Small intestine (tissue), 7 donors: ENCODE data around the gene S100A6. TPM values are rescaled to one million over a fixed set of nuclear protein-coding genes. Genes with fewer than 3 reads are reported as not detected.

Experiments used
- DNase-seq, 2 donors: peaks; one replicate each; pipeline versions ENCODE4 v3.0.0 to v3.0.0-alpha.2; 2013
- FAIRE-seq: peaks from 2 replicates; lab custom pipeline; 2012; peaks lifted over from hg19 to GRCh38; lab: Jason Lieb, UNC
- H3K27ac ChIP-seq, 3 donors: one replicate each; pipeline ENCODE4 v1.5.1; 2013; ENCODE audit warnings: low read length in 2 of 3, mild to moderate bottlenecking in 2 of 3, control low read depth in 1 of 3, inconsistent platforms in 1 of 3, low read depth in 1 of 3, moderate library complexity in 1 of 3
- H3K27me3 ChIP-seq, 3 donors: one replicate each; pipeline ENCODE4 v1.6.1; 2013; ENCODE audit warnings: low read length in 3 of 3, inconsistent platforms in 1 of 3; ENCODE audit not compliant: control insufficient read depth in 3 of 3, insufficient read depth in 3 of 3
- H3K36me3 ChIP-seq, 3 donors: one replicate each; pipeline ENCODE4 v1.6.1; 2013; ENCODE audit warnings: low read length in 3 of 3, inconsistent platforms in 1 of 3, low read depth in 1 of 3, mild to moderate bottlenecking in 1 of 3, moderate library complexity in 1 of 3; ENCODE audit not compliant: control insufficient read depth in 3 of 3, insufficient read depth in 2 of 3
- H3K4me1 ChIP-seq, 3 donors: one replicate each; pipeline ENCODE4 v1.6.1; 2013; ENCODE audit warnings: low read length in 2 of 3, inconsistent platforms in 1 of 3, low read depth in 1 of 3, mild to moderate bottlenecking in 1 of 3, moderate library complexity in 1 of 3; ENCODE audit not compliant: control insufficient read depth in 3 of 3, insufficient read depth in 2 of 3
- H3K4me3 ChIP-seq, 3 donors: one replicate each; pipeline ENCODE4 v1.5.1; 2013; ENCODE audit warnings: low read length in 3 of 3, control low read depth in 1 of 3, inconsistent platforms in 1 of 3, low read depth in 1 of 3, mild to moderate bottlenecking in 1 of 3, moderate library complexity in 1 of 3
- H3K9me3 ChIP-seq, 2 donors: one replicate each; pipeline ENCODE4 v1.6.1; 2013; ENCODE audit warnings: low read depth in 1 of 2, low read length in 1 of 2; ENCODE audit not compliant: control insufficient read depth in 2 of 2, insufficient read depth in 1 of 2
- WGBS, 3 donors: extraction: QIAGEN DNeasy Blood & Tissue Kit; methylation state at CpG; one replicate each; pipeline ENCODE4 v1.1.7; 2013; 5-methylcytosine and 5-hydroxymethylcytosine counted together
- polyA plus RNA-seq, 4 donors: library from polyadenylated mRNA; stranded (reverse) in 3 of 4; unstranded in 1 of 4; fragments of 200-250 nt in 3 of 4; fragments of 120-200 nt in 1 of 4; gene quantifications; one replicate each; pipeline versions ENCODE4 v1.2.1 to v1.2.3, GENCODE V29; 2013
- donor health status: healthy with polysubstance abuse.
- donor health status: control.
- donor health status: control.
- donor health status: Bipolar disorder and iron deficiency.
- donor health status: healthy.

Gene S100A6
- polyA plus RNA-seq, 4 donors, result 313 to 4,929 (median 1,988) TPM

DNA sequence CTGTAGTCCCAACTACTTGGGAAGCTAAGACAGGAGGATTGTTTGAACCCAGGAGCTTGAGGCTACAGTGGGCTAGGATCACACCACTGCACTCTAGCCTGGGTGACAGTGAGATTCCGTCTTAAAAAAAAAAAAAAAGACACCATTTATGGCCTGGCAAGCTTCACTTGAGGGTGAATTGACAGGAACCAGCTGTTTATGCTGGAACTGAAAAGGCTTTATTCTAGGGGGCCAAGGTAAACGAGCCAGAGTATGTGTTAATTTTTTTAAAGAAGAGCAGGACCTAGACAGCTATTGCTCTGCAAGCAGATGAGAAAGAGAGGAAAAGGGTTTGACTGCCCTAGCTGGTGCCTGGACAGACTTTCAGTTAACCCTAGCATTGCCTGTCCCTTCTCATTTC is 37.0 kb downstream of the S100A6 start:
- no peaks in the 10 kb centered on the region for H3K9me3 ChIP-seq
- DNase-seq (no peak), FAIRE-seq (no peak)
- no peaks in the 10 kb centered on the region for H3K27me3 ChIP-seq
- WGBS, 3 donors, result 3 to 15% (median 7%) methylated on average over 2 of the region's 2 CpGs
- H3K36me3 ChIP-seq, result no peaks in the 10 kb centered on the region
- peaks cover 0 to 2% (median 0%) of the 10 kb centered on the region in 3 donors for H3K4me1 ChIP-seq
- no peak overlapping the region for H3K27ac ChIP-seq
- no peak overlapping the region for H3K4me3 ChIP-seq

DNA sequence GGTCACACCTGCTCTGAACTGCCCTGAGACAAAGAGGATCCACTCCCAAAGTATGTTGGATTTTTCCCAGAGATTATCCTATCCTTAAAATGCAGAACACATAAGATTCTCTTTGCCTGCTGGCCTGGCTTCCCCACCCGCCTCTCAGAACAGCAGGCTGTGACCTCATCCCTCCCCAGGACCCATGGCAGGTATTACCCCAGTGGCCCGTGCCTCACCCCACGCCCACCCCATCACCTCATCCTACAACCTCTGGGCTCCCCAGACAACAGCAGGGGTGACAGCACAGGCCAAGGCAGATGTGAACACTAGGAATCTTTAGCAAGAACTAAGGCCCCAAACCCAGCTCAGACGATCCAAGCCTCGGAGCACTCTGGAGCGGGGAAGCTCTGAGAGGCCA is 40.3 kb downstream of the S100A6 start:
- no peaks in the 10 kb centered on the region for H3K9me3 ChIP-seq
- no peak for FAIRE-seq
- no peak overlapping the region for H3K27ac ChIP-seq
- no peak overlapping the region for H3K4me3 ChIP-seq
- H3K4me1 ChIP-seq, result peaks cover 0 to 2% (median 0%) of the 10 kb centered on the region in 3 donors
- 61 to 66% (median 62%) methylated on average over 6 of the region's 6 CpGs for WGBS, 3 donors
- no peaks in the 10 kb centered on the region for H3K36me3 ChIP-seq
- H3K27me3 ChIP-seq, result no peaks in the 10 kb centered on the region
- no peak for DNase-seq

DNA sequence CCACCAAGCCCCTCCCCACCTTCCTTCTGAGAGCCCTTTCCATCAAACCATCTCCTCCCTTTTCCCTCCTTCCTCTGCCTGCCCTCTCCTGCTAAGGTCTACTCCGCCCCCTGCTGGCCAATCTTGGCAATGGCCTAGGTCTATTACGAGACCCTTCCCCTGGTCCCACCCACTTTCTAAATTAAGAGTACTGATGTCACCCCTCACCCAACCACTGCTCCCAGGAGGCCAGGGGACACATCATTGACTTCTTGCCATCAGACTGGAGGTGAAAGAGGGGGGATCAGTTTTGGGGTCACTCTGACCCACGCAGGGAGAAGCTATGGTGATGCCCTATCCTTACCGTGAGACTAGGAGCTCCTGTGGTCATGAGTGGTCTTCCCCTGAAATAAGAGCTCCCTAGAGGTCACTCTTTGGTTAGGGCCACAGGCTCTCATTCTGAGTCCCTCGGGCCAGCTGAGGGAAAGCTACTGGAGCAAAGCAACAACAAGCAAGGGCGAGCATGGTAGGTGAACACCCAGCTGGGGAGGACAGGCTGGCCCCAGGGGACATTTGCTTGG is 40.7 kb downstream of the S100A6 start:
- no peak for FAIRE-seq
- WGBS, 3 donors, result 38 to 45% (median 38%) methylated on average over 6 of the region's 6 CpGs
- peak; percentile 43 to 68 for DNase-seq
- H3K4me1 ChIP-seq, result peaks cover 0 to 2% (median 0%) of the 10 kb centered on the region in 3 donors
- H3K27me3 ChIP-seq, result no peaks in the 10 kb centered on the region
- H3K27ac ChIP-seq, result no peak overlapping the region
- no peaks in the 10 kb centered on the region for H3K36me3 ChIP-seq
- no peaks in the 10 kb centered on the region for H3K9me3 ChIP-seq
- H3K4me3 ChIP-seq, result no peak overlapping the region

DNA sequence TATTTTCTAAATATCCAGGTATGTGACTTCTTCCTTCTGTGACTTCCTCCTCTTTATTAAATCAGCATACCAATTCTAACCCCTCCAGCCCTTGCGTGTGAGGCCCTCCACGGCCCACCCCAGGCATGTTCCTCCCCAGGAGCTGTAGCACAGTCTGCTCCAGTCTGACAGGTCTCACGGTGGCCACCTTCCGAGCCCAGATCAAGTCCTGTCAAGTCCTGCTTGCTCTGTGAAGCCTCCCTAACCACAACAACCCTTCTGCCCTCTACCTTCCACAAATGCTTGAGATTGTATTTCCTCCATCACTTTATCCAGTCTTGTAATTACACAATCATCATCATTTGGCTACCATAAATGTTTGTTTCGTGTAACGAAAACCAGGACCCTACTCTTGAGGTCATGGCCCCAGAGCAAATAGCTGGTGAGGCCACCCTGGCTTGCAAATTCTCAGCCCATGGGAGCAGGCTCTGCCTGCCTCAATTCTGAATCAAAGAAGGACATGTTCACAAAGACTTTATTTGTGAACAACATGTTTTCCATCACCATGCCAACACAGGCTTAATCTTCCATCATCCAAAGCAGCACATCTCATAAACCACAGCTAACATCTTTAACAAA is 42.3 kb downstream of the S100A6 start:
- no peak for DNase-seq
- WGBS, 3 donors, result 67 to 84% (median 78%) methylated on average over 6 of the region's 6 CpGs
- peaks cover 0 to 2% (median 0%) of the 10 kb centered on the region in 3 donors for H3K4me1 ChIP-seq
- H3K36me3 ChIP-seq, result no peaks in the 10 kb centered on the region
- no peak overlapping the region for H3K4me3 ChIP-seq
- H3K27ac ChIP-seq, result peak overlapping the region in 1 of 3 donors; percentile 5
- H3K27me3 ChIP-seq, result no peaks in the 10 kb centered on the region
- no peaks in the 10 kb centered on the region for H3K9me3 ChIP-seq
- no peak for FAIRE-seq

DNA sequence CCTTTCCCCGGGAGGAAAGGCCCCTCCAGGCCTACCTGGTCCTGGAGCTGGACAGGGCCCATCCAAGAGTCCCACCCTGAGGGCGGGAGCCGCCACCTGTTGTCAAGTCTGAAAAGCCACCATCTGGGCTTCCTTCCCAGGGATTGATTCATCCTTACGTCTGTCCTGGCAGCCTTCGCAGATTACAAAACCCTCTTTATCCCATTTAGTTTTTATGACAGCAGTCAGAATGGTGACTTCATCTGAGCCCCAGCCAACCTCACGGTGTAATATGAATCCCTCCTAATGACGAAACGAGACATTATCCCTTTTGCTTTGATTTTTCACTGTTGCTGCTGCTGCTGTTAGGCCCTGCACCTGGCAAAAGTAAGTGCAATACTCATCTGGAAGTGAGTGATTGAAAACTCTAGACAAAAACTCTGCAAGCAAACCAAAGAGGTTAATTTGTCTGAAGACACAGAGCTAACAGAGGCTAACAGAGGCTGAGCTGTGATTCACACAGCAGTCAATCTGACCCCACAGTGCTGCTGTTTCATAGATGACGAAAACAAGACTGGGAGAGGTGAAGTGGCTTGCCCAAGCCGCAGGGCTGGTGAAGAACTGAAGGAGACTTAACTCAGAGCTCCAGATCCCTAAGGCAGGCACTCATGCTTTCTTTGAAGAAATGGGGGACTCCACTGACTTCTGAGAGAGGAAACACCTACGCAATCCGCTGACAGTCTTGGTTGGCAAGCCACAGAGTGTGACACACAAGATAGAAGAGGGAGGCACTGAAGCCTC is 45.3 kb downstream of the S100A6 start:
- 20 to 35% (median 26%) methylated on average over 12 of the region's 12 CpGs for WGBS, 3 donors
- Histone ChIP-seq H3K4me1 (peaks cover 0 to 2% (median 0%) of the 10 kb centered on the region in 3 donors), H3K27me3 (no peaks in the 10 kb centered on the region), H3K9me3 (no peaks in the 10 kb centered on the region), H3K36me3 (no peaks in the 10 kb centered on the region), H3K27ac (peak overlapping the region in 2 of 3 donors; percentile 23 to 78), H3K4me3 (no peak overlapping the region)
- FAIRE-seq (no peak), DNase-seq (peak in 1 of 2 donors; percentile 17)

DNA sequence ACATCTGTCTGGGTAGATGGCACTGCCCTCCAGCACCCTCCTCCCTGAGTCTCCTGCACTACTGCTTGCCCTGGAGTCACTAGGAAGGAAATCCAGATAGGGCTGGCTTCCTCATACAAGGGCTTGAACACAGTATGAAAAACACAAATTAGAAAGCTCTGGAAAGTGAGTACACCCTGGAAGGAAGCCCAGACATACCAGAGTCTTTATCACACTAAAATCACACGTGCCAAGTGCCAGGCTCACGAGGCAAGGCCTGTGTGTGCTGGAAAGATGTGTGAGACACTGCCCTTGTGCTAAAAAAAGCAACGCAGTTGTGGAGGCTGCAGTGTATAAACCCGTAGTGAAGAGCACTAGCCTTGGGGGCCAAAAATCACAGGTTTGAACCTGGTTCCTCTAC is 47.1 kb downstream of the S100A6 start:
- Histone ChIP-seq H3K27me3 (no peaks in the 10 kb centered on the region), H3K27ac (no peak overlapping the region), H3K4me3 (no peak overlapping the region), H3K36me3 (no peaks in the 10 kb centered on the region), H3K9me3 (no peaks in the 10 kb centered on the region), H3K4me1 (no peaks in the 10 kb centered on the region)
- DNase-seq (no peak), FAIRE-seq (no peak)
- 26 to 42% (median 28%) methylated on average over 4 of the region's 4 CpGs for WGBS, 3 donors

DNA sequence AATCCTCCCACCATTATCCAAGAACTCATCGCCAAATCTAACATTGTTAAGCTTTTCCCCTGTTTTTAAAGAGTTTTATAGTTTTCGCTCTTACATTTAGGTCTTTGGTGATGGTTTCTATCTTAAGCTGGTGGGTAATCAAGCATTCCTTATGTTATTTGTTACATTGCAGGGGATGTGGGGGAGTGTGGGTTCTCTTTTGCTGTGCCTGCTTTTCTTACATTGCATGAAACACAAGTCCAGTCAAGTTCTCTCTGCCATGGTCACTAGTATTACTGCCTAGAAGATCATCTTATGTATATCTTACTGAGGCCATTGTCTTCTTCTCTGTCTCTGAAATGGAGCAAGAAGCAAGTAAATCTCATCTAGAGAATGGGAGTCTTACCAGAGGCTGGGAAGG is 48.1 kb downstream of the S100A6 start:
- no peaks in the 10 kb centered on the region for H3K9me3 ChIP-seq
- no peak overlapping the region for H3K4me3 ChIP-seq
- no peaks in the 10 kb centered on the region for H3K4me1 ChIP-seq
- H3K27me3 ChIP-seq, result no peaks in the 10 kb centered on the region
- no peak overlapping the region for H3K27ac ChIP-seq
- FAIRE-seq, result no peak
- no peaks in the 10 kb centered on the region for H3K36me3 ChIP-seq
- no peak for DNase-seq
- WGBS, 3 donors, result 84 to 97% (median 95%) methylated on average over 2 of the region's 2 CpGs

DNA sequence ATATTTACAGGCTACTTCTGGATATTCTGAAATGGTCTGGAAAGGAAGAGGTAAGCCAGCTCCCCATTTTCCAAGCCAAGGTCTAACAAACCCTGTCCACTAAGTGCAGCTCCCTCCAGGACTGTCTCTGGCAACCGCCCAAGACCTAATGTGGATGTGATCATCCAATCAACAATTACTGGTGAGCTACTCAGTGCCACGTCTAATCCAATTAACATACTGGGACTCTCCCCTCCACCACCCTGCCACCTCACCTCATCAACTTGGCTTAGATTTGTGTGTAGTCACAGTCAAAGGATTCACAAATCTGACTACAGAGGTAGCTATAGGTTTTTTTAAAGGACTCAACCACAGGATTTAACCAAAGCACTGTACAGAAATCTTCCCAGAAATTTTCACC is 49.9 kb downstream of the S100A6 start:
- H3K4me1 ChIP-seq, result no peaks in the 10 kb centered on the region
- FAIRE-seq (no peak), DNase-seq (no peak)
- no peaks in the 10 kb centered on the region for H3K27me3 ChIP-seq
- WGBS, 3 donors, result 42 to 49% (median 47%) methylated on average over 2 of the region's 2 CpGs
- H3K27ac ChIP-seq, result no peak overlapping the region
- H3K4me3 ChIP-seq, result no peak overlapping the region
- H3K36me3 ChIP-seq, result no peaks in the 10 kb centered on the region
- no peaks in the 10 kb centered on the region for H3K9me3 ChIP-seq
